ENCODE measurements around the gene GAS2L1.
A peak's percentile ranks its signal among the peaks of the same experiment; 100 is the strongest.

DNA sequence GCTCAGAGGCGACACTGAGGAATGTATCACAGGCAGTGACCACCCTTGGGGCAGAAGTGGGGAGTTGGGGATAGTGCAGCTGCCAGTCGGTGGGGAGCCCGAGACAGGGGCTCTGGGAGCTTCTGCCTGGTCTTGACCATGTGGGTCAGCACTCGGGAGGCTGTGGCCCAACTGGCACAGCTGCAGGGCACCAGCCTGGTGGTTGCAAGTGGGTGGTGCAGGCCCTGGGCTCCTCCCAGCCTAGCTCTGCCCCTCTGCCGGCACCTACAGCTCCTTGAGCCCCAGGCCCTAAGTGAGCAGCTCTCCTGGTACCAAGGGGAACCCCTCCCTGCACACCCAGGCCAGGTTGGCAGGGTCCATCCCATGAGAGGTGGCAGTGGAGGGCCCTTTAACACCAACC lies 21.6 kb downstream of the GAS2L1 start:
- TF ChIP-seq EZH2 (IDR thresholded peaks at IDR 0.05) (no peak), RAD21 (IDR thresholded peaks at IDR 0.05; ENCODE audit: low read depth) (no peak), POLR2AphosphoS5 (IDR thresholded peaks at IDR 0.05; ENCODE audit: low read depth, low read length) (no peak), EGR1 (IDR thresholded peaks at IDR 0.05; ENCODE audit: low read depth) (no peak), POLR2A (IDR thresholded peaks at IDR 0.05; ENCODE audit: borderline replicate concordance, extremely low read depth, insufficient read depth, insufficient read length) (no peak), CEBPB (IDR thresholded peaks at IDR 0.05; ENCODE audit: low read depth) (no peak), SIN3A (IDR thresholded peaks at IDR 0.05; ENCODE audit: low read depth) (no peak), TCF7L2 (IDR thresholded peaks at IDR 0.05; ENCODE audit: borderline replicate concordance, extremely low read depth, insufficient read depth, insufficient read length) (no peak), SRF (IDR thresholded peaks at IDR 0.05; ENCODE audit: low read depth) (no peak), YY1 (IDR thresholded peaks at IDR 0.05; ENCODE audit: extremely low read depth, insufficient replicate concordance, low read depth, low read length) (no peak), ZNF274 (IDR thresholded peaks at IDR 0.05; ENCODE audit: low read depth, low read length) (no peak)
- TF ChIP-seq, protein P1, sequence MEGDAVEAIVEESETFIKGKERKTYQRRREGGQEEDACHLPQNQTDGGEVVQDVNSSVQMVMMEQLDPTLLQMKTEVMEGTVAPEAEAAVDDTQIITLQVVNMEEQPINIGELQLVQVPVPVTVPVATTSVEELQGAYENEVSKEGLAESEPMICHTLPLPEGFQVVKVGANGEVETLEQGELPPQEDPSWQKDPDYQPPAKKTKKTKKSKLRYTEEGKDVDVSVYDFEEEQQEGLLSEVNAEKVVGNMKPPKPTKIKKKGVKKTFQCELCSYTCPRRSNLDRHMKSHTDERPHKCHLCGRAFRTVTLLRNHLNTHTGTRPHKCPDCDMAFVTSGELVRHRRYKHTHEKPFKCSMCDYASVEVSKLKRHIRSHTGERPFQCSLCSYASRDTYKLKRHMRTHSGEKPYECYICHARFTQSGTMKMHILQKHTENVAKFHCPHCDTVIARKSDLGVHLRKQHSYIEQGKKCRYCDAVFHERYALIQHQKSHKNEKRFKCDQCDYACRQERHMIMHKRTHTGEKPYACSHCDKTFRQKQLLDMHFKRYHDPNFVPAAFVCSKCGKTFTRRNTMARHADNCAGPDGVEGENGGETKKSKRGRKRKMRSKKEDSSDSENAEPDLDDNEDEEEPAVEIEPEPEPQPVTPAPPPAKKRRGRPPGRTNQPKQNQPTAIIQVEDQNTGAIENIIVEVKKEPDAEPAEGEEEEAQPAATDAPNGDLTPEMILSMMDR (IDR thresholded peaks at IDR 0.05 in 2 of 3, conservative IDR thresholded peaks at IDR 0.05 in 1 of 3; ENCODE audit: borderline replicate concordance in 1 of 3, insufficient read depth in 1 of 3, low read depth in 2 of 3, low read length in 2 of 3): peak in 1 of 3 experiments; percentile 35; a peak in 1 of 6 replicates
- TF ChIP-seq, protein P2, sequence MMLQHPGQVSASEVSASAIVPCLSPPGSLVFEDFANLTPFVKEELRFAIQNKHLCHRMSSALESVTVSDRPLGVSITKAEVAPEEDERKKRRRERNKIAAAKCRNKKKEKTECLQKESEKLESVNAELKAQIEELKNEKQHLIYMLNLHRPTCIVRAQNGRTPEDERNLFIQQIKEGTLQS (IDR thresholded peaks at IDR 0.05): no peak
- TF ChIP-seq, protein P3, sequence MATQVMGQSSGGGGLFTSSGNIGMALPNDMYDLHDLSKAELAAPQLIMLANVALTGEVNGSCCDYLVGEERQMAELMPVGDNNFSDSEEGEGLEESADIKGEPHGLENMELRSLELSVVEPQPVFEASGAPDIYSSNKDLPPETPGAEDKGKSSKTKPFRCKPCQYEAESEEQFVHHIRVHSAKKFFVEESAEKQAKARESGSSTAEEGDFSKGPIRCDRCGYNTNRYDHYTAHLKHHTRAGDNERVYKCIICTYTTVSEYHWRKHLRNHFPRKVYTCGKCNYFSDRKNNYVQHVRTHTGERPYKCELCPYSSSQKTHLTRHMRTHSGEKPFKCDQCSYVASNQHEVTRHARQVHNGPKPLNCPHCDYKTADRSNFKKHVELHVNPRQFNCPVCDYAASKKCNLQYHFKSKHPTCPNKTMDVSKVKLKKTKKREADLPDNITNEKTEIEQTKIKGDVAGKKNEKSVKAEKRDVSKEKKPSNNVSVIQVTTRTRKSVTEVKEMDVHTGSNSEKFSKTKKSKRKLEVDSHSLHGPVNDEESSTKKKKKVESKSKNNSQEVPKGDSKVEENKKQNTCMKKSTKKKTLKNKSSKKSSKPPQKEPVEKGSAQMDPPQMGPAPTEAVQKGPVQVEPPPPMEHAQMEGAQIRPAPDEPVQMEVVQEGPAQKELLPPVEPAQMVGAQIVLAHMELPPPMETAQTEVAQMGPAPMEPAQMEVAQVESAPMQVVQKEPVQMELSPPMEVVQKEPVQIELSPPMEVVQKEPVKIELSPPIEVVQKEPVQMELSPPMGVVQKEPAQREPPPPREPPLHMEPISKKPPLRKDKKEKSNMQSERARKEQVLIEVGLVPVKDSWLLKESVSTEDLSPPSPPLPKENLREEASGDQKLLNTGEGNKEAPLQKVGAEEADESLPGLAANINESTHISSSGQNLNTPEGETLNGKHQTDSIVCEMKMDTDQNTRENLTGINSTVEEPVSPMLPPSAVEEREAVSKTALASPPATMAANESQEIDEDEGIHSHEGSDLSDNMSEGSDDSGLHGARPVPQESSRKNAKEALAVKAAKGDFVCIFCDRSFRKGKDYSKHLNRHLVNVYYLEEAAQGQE (IDR thresholded peaks at IDR 0.05; ENCODE audit: low read depth): no peak
